H1 (cell line): ENCODE results near the gene PTPRG.

Experiments
- EZH2 ChIP-seq: fragments of 200-600 bp; sonication (generic); IDR thresholded peaks from 2 replicates; pipeline ENCODE4 v1.7.1; 2012; ENCODE audit warnings: low read depth, mild to moderate bottlenecking, moderate library complexity, low read length, inconsistent platforms; ENCODE audit not compliant: severe bottlenecking
- HDAC6 ChIP-seq: IDR thresholded peaks from one replicate; pipeline ENCODE4 v1.7.1; 2012; ENCODE audit warnings: low read depth, mild to moderate bottlenecking, inconsistent platforms, low read length, moderate library complexity
- POLR2A ChIP-seq, 2 experiments: IDR thresholded peaks; 1 replicate in 1 of 2; 2 replicates in 1 of 2; pipeline ENCODE4 v1.6.1; 2011; ENCODE audit warnings: low read depth in 2 of 2, low read length in 2 of 2, mild to moderate bottlenecking in 2 of 2; ENCODE audit errors: control extremely low read depth in 1 of 2
- POLR2AphosphoS5 ChIP-seq: IDR thresholded peaks from 2 replicates; pipeline ENCODE4 v1.6.1; 2011; ENCODE audit warnings: low read depth, low read length
- SIN3A ChIP-seq, 2 experiments: IDR thresholded peaks in 1 of 2; conservative IDR thresholded peaks in 1 of 2; 2 replicates each; pipeline ENCODE4 v1.6.1; 2011 to 2012; ENCODE audit warnings: low read length in 2 of 2, improper control_type of control experiment in 1 of 2, low read depth in 1 of 2, mild to moderate bottlenecking in 1 of 2
- SP2 ChIP-seq: IDR thresholded peaks from 2 replicates; pipeline ENCODE4 v1.6.1; 2012; ENCODE audit warnings: mild to moderate bottlenecking, low read length, inconsistent platforms

GRCh38 chr3:61985020-61985419, 423.6 kb downstream of the PTPRG start:
- no peak for TF ChIP-seq SP2
- no peak for TF ChIP-seq HDAC6
- TF ChIP-seq POLR2A (IDR thresholded peaks at IDR 0.05; ENCODE audit: control extremely low read depth in 1 of 2, low read depth in 2 of 2, low read length in 2 of 2) = no peak
- TF ChIP-seq EZH2 = no peak
- TF ChIP-seq POLR2AphosphoS5 = no peak
- TF ChIP-seq SIN3A (conservative IDR thresholded peaks at IDR 0.05 in 1 of 2, IDR thresholded peaks at IDR 0.05 in 1 of 2; ENCODE audit: low read depth in 1 of 2, low read length in 2 of 2) = no peak
